Glomerular endothelial cell (primary cell): ENCODE data around the gene SLC45A3. TPM values are rescaled to one million over a fixed set of nuclear protein-coding genes. Genes with fewer than 3 reads are reported as not detected.
"Not testable (repeated sequence)": the region's sequence is repeated elsewhere in the genome, so short reads cannot be mapped to it uniquely, and the experiment has no call there.

ENCODE experiments used
- DNase-seq: peaks from one replicate; pipeline ENCODE4 v3.0.0-alpha.2; 2011; ENCODE audit warnings: low read depth, low spot score; ENCODE audit errors: extremely low read depth
- total RNA-seq: library from RNA; depleted of rRNA; stranded (reverse); fragments of >200 nt; gene quantifications from 2 replicates; pipeline ENCODE4 v1.2.3, GENCODE V29; 2015

The SLC45A3 gene
- total RNA-seq, 1 donor from 2014 or later, result 11.6 TPM

DNA sequence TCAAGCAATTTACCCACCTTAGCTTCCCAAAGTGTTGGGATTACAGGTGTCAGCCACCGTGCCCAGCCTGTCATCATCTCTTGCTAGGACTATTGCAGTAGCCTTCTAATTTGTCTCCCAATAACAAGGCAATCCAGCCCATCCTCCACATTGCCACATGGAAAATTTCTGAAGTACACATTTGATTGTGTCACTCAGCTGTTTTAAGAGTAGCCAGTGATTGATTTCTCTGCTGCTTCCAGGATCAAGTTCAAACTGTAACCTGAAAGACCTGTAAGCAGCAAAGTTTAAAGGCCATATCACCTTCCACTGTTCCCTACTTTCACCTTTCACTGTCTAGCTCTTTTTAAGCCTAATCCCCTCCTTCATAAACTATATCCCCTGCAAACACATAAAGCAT is 40.7 kb downstream of the SLC45A3 start:
- no peak for DNase-seq

DNA sequence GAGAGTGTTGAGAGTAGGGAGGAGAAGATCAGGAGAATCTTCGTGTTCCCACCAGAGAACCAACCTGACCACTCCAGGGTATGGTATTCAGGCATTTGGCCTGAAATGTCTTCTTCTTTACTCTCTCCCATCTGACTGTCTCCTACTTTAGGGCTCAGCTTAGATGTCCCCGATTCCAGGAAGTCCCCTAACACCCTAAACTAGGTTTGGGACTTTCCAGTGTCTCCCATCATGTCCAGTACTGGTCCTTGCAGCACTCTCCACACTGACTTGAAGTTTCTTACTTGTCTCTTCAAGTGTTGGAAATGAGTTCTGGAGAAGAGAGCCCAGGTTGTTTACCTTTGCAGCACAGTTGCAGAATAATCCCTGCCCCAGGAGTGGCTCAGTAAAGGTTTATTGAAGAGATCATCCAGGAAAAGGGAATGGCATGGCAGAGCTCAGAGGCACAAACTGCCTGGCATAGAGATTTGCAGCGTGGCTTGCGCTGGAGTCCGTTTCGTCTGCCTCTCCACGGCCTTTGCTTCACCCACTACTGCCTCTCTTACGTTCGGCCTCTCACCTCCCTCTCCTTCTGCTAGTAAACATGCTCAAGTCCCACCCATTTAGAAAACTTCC is 42.3 kb downstream of the SLC45A3 start:
- DNase-seq, result no peak

DNA sequence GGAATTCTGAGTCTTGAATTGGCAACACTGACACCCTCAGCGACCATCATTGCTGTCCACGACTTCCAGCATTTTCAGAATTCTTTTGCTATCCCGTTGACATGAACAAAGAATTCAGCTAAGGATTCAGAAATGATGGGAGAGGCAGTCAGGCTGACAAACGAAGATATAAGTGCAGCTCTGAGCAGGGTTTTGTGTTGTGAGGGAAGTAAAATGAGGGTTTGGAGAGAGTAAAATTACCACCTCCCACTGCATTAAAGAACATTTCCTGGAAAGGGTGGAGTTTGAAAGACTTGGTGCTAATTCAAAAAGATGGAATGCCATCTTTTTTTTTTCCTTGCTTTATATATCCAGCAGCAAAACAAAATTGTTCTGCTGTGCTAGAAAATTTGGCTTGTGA is 43.6 kb downstream of the SLC45A3 start:
- no peak for DNase-seq

DNA sequence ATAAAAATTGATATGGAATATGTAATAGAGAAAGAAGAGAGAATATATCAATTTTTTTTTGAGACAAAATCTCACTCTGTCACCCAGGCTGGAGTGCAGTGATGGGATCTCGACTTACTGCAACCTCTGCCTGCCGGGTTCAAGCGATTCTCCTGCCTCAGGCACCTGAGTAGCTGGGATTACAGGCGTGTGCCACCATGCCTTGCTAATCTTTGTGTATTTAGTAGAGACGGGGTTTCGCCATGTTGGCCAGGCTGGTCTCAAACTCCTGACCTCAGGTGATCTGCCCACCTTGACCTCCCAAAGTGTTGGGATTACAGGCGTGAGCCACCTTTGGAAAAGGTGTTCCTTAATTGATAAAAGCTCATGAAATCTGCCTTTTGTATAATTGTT is 44.2 kb downstream of the SLC45A3 start:
- not testable (repeated sequence) for DNase-seq

DNA sequence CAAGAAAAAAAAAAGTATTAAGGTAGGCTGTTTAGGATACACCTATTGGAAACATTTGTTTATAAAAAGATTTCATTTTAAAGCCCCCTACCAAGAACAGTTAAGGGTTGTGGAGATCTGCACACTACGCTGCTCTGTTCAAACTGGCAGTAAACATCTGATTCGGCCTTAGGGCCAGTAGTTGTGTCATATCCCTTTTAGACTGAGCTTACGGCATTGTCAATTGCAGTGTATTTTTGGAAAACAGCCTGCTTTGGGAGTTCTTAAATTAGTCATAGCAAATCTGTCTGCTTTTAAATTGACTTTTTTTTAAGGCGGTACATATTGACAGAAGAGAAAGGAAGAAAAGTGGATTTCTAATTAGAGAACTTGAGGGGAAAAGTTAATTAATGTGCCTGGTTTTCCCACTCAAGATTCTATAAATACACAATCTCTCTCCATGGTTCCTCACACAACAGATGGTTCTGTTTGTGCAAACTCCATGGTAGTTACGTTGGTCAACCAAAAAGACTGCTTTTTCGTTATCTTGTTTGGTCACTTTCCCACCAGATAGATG is 46.8 kb downstream of the SLC45A3 start:
- DNase-seq, result no peak

DNA sequence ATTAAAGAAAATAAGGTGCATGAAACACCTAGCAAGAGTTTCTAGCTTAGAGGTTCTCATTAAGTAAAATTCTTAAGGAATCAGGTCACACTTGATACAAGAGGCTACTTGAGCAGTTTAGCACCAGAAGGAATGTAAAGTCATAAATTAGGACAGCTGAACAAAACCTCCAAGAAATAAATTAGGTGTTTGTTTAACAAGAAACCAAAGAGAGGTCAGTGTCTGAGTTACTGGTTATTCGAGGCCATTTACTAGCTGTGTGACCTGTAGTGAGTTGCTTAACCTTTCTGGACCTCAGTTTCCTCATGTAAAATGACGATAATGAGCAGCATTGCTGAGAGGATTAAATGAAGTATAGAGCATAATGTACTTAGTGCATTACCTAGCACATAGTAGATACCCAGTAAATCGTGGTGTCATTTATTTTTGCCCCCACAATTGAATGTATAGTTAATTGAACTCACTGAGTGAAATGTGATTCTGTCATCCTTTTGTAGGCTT is 47.6 kb downstream of the SLC45A3 start:
- no peak for DNase-seq

DNA sequence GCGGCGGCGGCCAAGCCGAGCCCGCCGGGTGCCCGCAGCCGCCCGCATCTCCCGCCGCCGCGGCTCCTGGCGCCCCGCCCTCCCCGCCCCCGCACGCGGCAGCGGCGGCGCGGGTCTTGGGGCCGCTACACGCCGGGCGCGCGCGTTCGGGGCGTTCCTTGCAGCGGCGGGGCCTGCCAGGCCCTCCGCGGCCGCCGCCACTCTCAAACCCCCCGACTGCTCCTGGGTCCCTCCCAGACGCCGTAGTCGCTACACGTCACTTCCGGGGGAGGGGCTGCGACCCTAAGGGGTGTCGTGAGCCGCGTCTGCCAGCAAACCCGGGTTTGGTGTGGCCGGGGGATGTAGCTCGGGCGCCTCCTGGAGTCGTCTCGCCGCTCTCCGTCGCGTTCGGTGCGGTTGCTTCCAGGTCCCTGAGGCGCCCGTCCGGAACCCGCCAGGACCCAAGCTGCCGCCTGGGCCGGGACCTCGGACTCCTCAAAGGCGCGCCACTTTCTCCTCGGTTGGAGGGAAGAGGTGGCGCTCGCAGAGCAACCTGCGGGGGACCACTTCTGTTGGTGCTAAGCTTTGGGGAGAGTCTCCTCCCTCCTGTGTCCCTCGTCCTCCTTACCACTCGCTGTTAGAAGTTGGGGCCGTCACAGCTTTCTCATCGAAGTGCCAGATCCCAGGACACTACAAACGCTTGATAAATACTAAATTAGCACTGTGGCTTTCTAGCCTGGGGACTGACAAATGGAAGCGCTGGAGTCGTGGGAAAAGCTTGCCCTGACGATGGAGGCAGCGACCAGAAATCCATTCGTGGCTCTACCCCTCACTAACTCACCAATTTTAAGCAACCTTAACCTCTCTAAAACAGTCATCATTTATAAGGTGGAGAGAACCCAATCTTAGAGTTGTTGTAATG is 48.3 kb downstream of the SLC45A3 start, which contains the start of gene ELK4:
ELK4 (minus strand) TSS at position 244 of the 901 bp plus-strand sequence. CDS start 8,129 bp downstream, outside the sequence.
- no peak for DNase-seq

DNA sequence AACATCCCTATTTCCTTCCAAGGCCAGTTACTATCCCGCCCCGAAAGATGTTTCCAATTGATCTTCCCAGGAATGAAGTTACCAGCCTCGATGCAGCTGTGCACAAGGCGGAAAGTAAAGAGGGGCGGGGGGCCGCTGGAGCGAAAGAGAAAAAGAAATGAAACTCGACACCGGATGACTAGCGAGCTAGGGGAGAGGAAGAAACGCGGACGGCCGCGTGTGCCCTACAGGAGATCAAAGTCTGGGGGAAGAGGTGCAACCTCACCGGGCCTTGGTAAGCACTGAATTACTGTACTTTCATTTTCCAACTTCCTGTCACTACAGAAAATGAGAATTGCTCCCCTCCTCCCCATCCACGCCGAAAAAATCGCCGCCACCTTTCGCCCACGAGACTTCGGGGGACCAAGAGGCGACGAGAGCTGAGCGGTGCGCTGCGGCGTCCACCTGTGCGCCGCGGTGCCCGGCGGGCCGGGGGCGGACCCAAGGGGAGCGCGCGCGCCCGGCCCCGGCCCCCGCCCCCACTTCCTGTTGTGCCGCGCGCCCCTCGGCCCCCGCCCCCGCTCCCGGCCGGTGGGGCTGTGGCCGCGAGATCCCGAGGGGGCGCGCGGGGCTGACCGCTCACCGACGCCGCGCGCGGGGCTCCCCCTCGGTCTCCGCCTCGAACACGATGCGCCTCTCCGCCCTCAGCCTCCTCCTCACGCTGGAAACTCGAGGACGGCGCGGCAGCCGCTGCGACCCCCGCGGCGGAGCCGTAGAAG is 49.1 kb downstream of the SLC45A3 start:
- DNase-seq, result no peak

DNA sequence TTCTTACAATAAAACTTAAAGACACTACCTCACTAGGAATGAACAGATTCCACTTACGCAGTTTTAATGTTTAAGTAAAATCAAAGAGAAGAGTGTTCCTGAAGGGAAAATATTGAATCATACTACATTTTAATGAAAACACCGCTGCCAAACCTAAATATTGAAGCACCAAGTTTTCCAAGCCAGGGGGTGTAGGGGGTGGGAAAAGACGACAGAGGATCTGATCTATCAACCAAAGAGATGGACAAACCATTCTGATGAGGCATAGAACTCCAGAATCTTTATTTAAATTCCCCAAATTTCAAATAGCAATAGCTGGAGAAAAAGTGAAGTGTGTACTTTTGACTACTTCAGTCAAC is 49.7 kb downstream of the SLC45A3 start:
- DNase-seq, result no peak

DNA sequence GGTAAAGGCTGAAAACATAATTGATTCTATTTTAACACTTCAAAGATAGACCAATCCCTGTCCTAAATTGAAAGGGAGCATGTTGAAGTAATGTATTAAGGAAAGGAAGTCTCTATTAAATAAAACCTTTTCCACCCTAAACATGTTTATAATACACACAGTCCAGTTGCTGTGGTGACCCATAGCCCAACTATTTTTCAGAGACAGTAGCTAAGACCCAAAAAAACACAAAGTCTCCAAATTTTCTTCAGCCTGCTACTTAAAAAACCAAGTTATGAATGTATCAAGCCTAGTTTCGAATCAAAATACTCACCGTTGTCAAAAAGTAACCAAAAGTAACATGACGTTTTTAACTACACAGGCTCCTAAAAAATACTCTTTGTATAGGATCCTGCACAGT is 50.1 kb downstream of the SLC45A3 start:
- DNase-seq, result no peak

DNA sequence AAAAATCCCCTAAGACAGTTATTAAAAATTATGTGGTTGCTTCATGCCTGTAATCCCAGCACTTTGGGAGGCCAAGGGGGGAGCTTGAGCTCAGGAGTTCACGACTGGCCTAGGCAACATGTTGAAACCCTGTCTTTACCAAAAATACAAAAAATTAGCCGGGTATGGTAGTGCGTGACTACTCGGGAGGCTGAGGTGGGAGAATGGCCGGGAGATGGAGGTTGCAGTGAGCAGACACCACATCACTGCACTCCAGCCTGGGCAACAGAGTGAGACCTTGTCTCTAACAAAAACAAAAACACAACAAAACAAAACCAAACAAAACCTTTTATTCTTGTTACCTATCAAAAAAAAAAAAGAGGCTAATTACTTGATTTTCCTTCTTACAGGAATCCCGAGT is 50.6 kb downstream of the SLC45A3 start:
- no peak for DNase-seq

DNA sequence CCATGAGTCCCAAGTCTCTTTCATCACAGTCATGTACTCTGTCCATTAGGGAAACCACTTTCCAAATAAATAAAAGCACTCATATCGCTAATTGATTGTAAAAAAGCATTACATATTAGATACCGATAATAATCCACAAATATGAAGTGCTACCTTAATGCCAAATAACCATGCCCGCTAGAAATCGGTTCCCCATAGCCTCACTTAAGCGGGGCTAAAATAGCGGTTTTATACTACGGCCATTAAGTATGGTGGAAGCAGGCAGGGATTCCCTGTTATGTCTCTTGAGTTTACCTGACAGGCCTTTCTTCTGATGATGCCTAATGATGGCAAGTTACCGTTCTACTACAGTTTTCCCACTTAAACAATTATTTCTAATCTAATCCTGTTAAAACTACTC is 52.4 kb downstream of the SLC45A3 start:
- DNase-seq, result no peak

DNA sequence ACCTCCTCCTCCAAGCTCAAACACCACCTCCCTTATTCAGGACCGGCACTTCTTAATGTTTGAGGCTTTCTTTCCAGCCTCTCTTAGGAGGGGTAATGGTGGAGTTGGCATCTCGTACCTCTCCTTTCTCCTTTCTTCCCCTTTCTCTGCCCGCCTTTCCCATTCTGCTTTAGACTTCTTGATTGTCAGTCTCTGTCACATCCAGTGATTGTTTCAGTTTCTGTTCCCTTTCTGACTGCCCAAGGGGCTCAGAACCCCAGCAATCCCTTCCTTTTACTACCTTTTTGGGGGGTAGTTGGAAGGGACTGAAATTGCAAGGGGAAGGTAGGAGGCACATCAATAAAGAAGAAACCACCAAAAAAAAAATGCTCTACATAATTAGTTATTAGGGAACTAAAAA is 54.1 kb downstream of the SLC45A3 start:
- no peak for DNase-seq

DNA sequence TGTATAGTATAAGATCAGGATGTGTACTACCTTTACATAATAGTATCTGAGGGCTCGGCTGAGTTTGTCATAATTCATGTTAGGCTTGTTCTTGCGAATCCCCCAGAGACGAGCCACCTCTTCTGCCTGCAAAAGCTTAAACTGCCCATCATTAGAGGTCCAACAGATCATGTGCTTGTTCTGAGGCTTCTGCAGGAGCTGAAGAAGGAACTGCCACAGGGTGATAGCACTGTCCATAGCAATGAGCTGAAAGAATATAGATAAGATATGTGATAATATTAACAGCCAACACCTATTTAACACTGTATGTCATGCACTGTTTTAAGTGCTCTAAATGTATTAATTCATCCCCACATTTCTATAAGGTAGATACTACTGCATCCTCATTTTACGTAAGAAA is 56.7 kb downstream of the SLC45A3 start:
- DNase-seq, result no peak

DNA sequence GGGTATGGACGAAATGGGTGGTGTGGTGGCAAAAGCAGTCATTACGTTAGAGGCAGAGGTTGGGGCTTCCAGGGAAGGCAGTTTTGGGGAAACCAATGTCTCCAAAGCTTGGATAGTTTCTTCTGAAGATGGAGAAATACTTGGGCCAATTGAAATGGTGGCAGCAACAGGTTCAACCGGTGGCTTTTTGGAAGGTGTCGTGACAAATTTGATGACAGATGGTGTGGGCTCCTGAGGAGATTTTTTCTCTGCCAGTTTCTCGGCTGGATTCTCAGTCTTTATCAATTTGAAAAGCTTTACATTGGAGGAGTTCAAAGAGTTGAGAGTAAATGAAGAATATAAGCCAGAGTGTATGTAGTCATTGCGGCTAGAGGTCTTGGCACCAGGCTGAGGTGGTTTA is 60.0 kb downstream of the SLC45A3 start:
- DNase-seq, result no peak

DNA sequence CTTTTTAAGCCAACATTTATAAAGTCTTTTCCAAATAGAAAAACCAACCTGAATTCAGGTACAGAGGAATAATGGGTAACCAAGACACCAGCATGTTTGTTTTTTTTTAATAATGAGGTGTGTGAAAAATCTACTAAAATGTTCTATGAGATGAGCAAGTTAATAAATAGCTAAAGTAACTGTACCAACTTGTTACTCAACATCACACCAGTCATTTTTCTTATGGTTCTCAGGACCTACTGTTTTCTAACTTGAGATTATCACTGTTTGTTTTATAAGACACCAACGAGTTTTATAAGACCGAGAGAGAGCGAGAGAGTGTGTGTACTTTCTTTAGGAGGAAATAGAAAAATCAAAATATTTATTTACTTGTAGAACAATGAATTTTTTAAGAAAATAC is 60.9 kb downstream of the SLC45A3 start:
- DNase-seq, result no peak

DNA sequence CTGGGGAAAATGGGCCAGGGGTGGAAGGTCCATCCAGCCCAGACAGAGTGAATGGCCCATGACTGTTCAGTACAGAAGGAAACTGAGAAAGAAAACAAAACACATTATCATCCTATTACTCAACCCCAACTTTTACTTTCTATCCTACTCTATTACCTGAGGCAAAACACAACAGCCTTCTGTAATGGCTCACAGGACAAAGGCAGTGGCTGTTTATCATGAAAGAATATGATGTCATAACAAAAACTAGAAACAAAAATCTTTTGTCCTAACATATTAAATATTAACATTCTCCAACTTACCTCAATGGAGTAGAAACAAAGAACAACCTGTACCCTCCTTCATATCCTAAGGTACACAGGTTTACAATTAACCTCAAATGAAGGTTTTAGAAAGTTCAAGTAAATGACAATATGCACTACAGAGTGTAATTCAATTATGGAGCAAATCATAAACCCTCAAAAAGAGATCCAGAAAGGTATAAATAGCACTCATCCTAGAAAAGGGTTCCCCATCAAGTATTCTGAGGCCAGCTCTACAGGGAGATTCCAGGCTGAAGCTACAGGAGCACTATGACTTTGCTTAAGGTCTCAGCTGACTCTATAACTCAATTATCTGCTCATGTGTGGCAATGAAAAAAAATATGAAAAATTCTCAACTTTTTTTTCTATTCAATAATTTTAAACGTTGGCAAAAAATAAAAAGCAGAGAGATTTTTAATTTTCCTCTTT is 63.6 kb downstream of the SLC45A3 start:
- no peak for DNase-seq

DNA sequence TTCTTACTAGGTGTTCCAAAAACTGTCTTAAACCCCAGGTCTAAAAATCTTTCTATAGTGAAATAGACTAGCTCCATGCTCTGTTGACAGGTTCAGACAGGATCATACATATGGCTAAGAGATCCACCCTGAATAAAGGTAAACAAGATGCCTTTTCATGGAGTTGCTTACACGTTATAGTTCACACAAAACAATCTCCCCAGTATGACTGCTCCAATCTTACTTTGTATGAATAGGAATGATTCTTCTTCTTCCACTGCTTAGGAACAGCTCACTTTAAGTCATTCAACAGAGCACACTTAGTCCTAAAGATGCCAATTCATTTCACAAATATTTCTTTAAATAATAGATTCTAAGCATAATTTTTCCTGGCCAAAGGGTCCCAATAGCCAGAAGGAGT is 64.5 kb downstream of the SLC45A3 start:
- no peak for DNase-seq

DNA sequence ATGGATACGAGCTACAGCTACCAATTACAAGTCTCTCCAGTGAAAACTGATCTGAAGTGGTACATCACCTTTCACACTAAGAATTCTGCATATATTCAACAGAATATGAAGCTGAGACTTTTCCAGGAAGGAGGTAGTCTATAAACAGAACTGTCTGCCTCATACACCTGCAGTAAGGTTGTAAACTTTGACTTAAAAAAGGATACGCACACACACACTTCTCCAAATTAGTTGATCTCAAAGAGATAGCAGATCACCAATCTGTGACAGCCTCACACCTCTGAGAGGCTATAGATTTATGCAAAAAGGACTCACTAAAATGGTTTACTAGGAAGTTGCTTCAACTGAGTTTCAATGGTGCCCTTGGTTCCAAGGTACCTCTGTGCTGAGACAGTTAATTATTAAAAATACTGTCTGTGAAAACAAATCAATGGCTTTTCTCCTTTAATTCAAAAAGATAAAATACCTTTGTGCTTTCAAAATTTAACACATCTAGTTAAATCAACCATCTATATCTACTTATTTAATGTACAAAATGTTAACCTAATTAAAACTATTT is 66.4 kb downstream of the SLC45A3 start:
- no peak for DNase-seq

DNA sequence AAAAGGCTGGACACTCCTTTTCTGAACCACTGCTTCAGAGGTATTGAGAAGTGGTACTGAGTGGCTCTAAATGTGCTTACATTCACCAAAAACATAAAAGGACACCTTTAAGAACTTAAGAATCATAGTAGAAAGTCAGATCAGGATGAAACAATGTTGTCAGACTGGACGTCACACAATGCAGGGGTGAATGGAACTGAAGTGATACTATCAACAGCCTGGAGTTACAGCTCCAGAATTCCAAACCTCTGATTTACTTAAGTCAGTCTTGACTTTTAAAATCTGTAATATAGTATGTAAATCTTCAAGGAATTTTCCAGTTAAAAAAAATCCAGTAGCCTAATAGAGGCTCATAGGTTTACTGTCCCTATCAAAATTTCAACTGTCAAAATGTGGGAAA is 67.8 kb downstream of the SLC45A3 start:
- DNase-seq, result no peak
